Neuronal stem cell (in vitro differentiated cells): ENCODE data around the gene P2RX7.
"Not testable (repeated sequence)": the region's sequence is repeated elsewhere in the genome, so short reads cannot be mapped to it uniquely, and the experiment has no call there.

Experiments
- DNase-seq: peaks from one replicate; pipeline ENCODE4 v3.0.0-alpha.2; 2013; ENCODE audit warnings: low spot score
- H2AFZ ChIP-seq: one replicate; pipeline ENCODE4 v1.6.1; 2013; ENCODE audit warnings: mild to moderate bottlenecking, low read length, inconsistent platforms
- H2AK5ac ChIP-seq: 2 replicates; pipeline ENCODE4 v1.6.1; 2013; ENCODE audit warnings: low read depth, mild to moderate bottlenecking, inconsistent platforms, low read length, moderate library complexity, mixed read lengths
- H2BK120ac ChIP-seq: 2 replicates; pipeline ENCODE4 v1.6.1; 2013; ENCODE audit warnings: low read depth, mild to moderate bottlenecking, inconsistent platforms, low read length, moderate library complexity, mixed read lengths
- H2BK12ac ChIP-seq: one replicate; pipeline ENCODE4 v1.6.1; 2013; ENCODE audit warnings: low read length, inconsistent platforms
- H2BK15ac ChIP-seq: 2 replicates; pipeline ENCODE4 v1.6.1; 2013; ENCODE audit warnings: mild to moderate bottlenecking, low read length, inconsistent platforms, mixed read lengths
- H2BK5ac ChIP-seq: one replicate; pipeline ENCODE4 v1.6.1; 2013; ENCODE audit warnings: inconsistent platforms, mild to moderate bottlenecking, low read length, moderate library complexity
- H3K14ac ChIP-seq: one replicate; pipeline ENCODE4 v1.6.1; 2013; ENCODE audit warnings: low read length, inconsistent platforms
- H3K18ac ChIP-seq: 2 replicates; pipeline ENCODE4 v1.6.1; 2013; ENCODE audit warnings: low read length, inconsistent platforms
- H3K23ac ChIP-seq: 2 replicates; pipeline ENCODE4 v1.6.1; 2013; ENCODE audit warnings: low read depth, mild to moderate bottlenecking, mixed read lengths, low read length, inconsistent platforms; ENCODE audit not compliant: poor library complexity
- H3K27ac ChIP-seq: replicated peaks from 3 replicates; pipeline ENCODE4 v1.5.1; 2013; ENCODE audit warnings: low read length, inconsistent platforms
- H3K27me3 ChIP-seq, 3 experiments: 2 replicates each; pipeline ENCODE4 v1.6.1; 2013; ENCODE audit warnings: low read length in 3 of 3, mild to moderate bottlenecking in 2 of 3, inconsistent platforms in 1 of 3, low read depth in 1 of 3, mixed read lengths in 1 of 3, moderate library complexity in 1 of 3; ENCODE audit not compliant: control insufficient read depth in 3 of 3, insufficient read depth in 3 of 3
- H3K36me3 ChIP-seq, 2 donors: replicated peaks in 1 of 2; 2 replicates each; pipeline ENCODE4 v1.6.1; 2013; ENCODE audit warnings: low read length in 2 of 2; ENCODE audit not compliant: control insufficient read depth in 2 of 2, insufficient read depth in 2 of 2
- H3K4ac ChIP-seq: 2 replicates; pipeline ENCODE4 v1.6.1; 2013; ENCODE audit warnings: inconsistent platforms, mild to moderate bottlenecking, low read length, moderate library complexity
- H3K4me1 ChIP-seq, 2 donors: 1 replicate in 1 of 2; 2 replicates in 1 of 2; pipeline ENCODE4 v1.6.1; 2013; ENCODE audit warnings: low read length in 2 of 2, low read depth in 1 of 2; ENCODE audit not compliant: control insufficient read depth in 2 of 2, insufficient read depth in 1 of 2
- H3K4me2 ChIP-seq: one replicate; pipeline ENCODE4 v1.6.1; 2013; ENCODE audit warnings: mild to moderate bottlenecking, low read length, inconsistent platforms; ENCODE audit not compliant: insufficient read depth, poor library complexity, severe bottlenecking
- H3K4me3 ChIP-seq, 2 donors: 2 replicates each; pipeline ENCODE4 v1.5.1; 2013; ENCODE audit warnings: low read length in 2 of 2, mild to moderate bottlenecking in 2 of 2, inconsistent platforms in 1 of 2, moderate library complexity in 1 of 2
- H3K79me1 ChIP-seq: one replicate; pipeline ENCODE4 v1.6.1; 2013; ENCODE audit warnings: low read depth, mild to moderate bottlenecking, inconsistent platforms, low read length, moderate library complexity
- H3K9ac ChIP-seq: one replicate; pipeline ENCODE4 v1.6.1; 2013; ENCODE audit warnings: mild to moderate bottlenecking, low read depth, low read length, inconsistent platforms; ENCODE audit not compliant: poor library complexity
- H3K9me3 ChIP-seq, 2 donors: replicated peaks in 1 of 2; 2 replicates each; pipeline versions ENCODE3 to v1.6.1; 2013; ENCODE audit warnings: low read length in 2 of 2, mild to moderate bottlenecking in 2 of 2, inconsistent platforms in 1 of 2, low read depth in 1 of 2, mixed read lengths in 1 of 2, moderate library complexity in 1 of 2; ENCODE audit not compliant: control insufficient read depth in 2 of 2, insufficient read depth in 1 of 2
- H4K8ac ChIP-seq: one replicate; pipeline ENCODE4 v1.6.1; 2013; ENCODE audit warnings: low read depth, mild to moderate bottlenecking, inconsistent platforms, low read length, moderate library complexity
- H4K91ac ChIP-seq: one replicate; pipeline ENCODE4 v1.6.1; 2013; ENCODE audit warnings: low read length, low read depth, mild to moderate bottlenecking, inconsistent platforms; ENCODE audit not compliant: poor library complexity
- WGBS, 2 donors: extraction: QIAGEN DNeasy Blood & Tissue Kit; methylation state at CpG; one replicate each; pipeline ENCODE4 v1.1.7; 2013; ENCODE audit warnings: missing lambda C conversion rate in 2 of 2, mixed read lengths in 1 of 2; ENCODE audit not compliant: insufficient read length in 2 of 2, insufficient replicate concordance in 1 of 2; ENCODE audit errors: extremely low coverage in 2 of 2; 5-methylcytosine and 5-hydroxymethylcytosine counted together

Gene P2RX7

GRCh38 chr12:121223292-121224285 lies 90.9 kb downstream of the P2RX7 start:
- Histone ChIP-seq H3K27ac (no peak overlapping the region), H3K9me3 (no peaks in the 10 kb centered on the region), H2AFZ (no peak overlapping the region), H2BK5ac (no peak overlapping the region), H3K4me2 (no peak overlapping the region), H3K23ac (no peak overlapping the region), H3K14ac (no peak overlapping the region), H3K4ac (no peak overlapping the region), H2BK12ac (no peak overlapping the region), H4K91ac (no peak overlapping the region), H3K18ac (no peak overlapping the region), H3K36me3 (peaks cover 4 to 9% of the 10 kb centered on the region in 2 donors), H3K9ac (peak overlapping the region; percentile 12), H3K27me3 (no peaks in the 10 kb centered on the region), H2BK120ac (no peak overlapping the region), H3K4me1 (no peaks in the 10 kb centered on the region), H2BK15ac (no peak overlapping the region), H3K79me1 (peaks cover 5% of the 10 kb centered on the region), H4K8ac (no peak overlapping the region), H2AK5ac (no peak overlapping the region), H3K4me3 (no peak overlapping the region)
- WGBS, 2 donors = no CpG with 5 or more reads among the region's 19 CpGs
- DNase-seq = no peak

GRCh38 chr12:121224591-121224990 lies 91.9 kb downstream of the P2RX7 start:
- H2BK120ac ChIP-seq = no peak overlapping the region
- H2BK12ac ChIP-seq = no peak overlapping the region
- H3K9ac ChIP-seq = no peak overlapping the region
- no peak overlapping the region for H4K8ac ChIP-seq
- H3K79me1 ChIP-seq = peaks cover 5% of the 10 kb centered on the region
- DNase-seq = no peak
- WGBS, 2 donors = no CpG with 5 or more reads among the region's 8 CpGs
- H3K18ac ChIP-seq = no peak overlapping the region
- H2AFZ ChIP-seq = no peak overlapping the region
- no peaks in the 10 kb centered on the region for H3K9me3 ChIP-seq
- no peaks in the 10 kb centered on the region for H3K27me3 ChIP-seq
- H3K4ac ChIP-seq = no peak overlapping the region
- H3K23ac ChIP-seq = no peak overlapping the region
- H2BK15ac ChIP-seq = no peak overlapping the region
- H2AK5ac ChIP-seq = no peak overlapping the region
- H3K14ac ChIP-seq = no peak overlapping the region
- no peaks in the 10 kb centered on the region for H3K4me1 ChIP-seq
- H4K91ac ChIP-seq = no peak overlapping the region
- H3K4me2 ChIP-seq = no peak overlapping the region
- no peak overlapping the region for H2BK5ac ChIP-seq
- H3K27ac ChIP-seq = no peak overlapping the region
- no peak overlapping the region for H3K4me3 ChIP-seq
- H3K36me3 ChIP-seq = peaks cover 4 to 17% of the 10 kb centered on the region in 2 donors

- Histone ChIP-seq H3K4ac (no peak overlapping the region), H3K9ac (no peak overlapping the region), H3K18ac (no peak overlapping the region), H3K23ac (no peak overlapping the region), H2BK15ac (no peak overlapping the region), H2BK120ac (no peak overlapping the region), H2AK5ac (no peak overlapping the region), H3K4me3 (no peak overlapping the region), H3K27me3 (no peaks in the 10 kb centered on the region), H3K79me1 (peaks cover 5% of the 10 kb centered on the region), H3K36me3 (peaks cover 4 to 20% of the 10 kb centered on the region in 2 donors), H2BK5ac (no peak overlapping the region), H3K4me1 (no peaks in the 10 kb centered on the region), H4K8ac (no peak overlapping the region), H3K27ac (no peak overlapping the region), H3K14ac (no peak overlapping the region), H3K4me2 (no peak overlapping the region), H2BK12ac (no peak overlapping the region), H4K91ac (no peak overlapping the region), H3K9me3 (no peaks in the 10 kb centered on the region), H2AFZ (no peak overlapping the region)
- DNase-seq = no peak
- no CpG with 5 or more reads among the region's 8 CpGs for WGBS, 2 donors
Observed at GRCh38 chr12:121226399-121226798, 93.7 kb downstream of the P2RX7 start.

GRCh38 chr12:121226871-121227270 lies 94.2 kb downstream of the P2RX7 start:
- not testable (repeated sequence) for H3K4me1 ChIP-seq, H2AFZ ChIP-seq, H2BK15ac ChIP-seq, DNase-seq, H3K18ac ChIP-seq, H3K9ac ChIP-seq, H3K4me3 ChIP-seq, H3K14ac ChIP-seq, H4K8ac ChIP-seq, H3K23ac ChIP-seq, H3K79me1 ChIP-seq, H3K27me3 ChIP-seq, H2AK5ac ChIP-seq, H3K4me2 ChIP-seq, H3K27ac ChIP-seq, H3K9me3 ChIP-seq, H2BK5ac ChIP-seq, H3K4ac ChIP-seq, H4K91ac ChIP-seq, H2BK120ac ChIP-seq, H2BK12ac ChIP-seq
- peaks cover 4 to 20% of the 10 kb centered on the region in 2 donors for H3K36me3 ChIP-seq
- WGBS, 2 donors = no CpG with 5 or more reads among the region's 8 CpGs
